ENCODE measurements around the gene KBTBD8.

GRCh38 chr3:66996696-66997095 is 1.4 kb upstream of the KBTBD8 start:
- TF ChIP-seq EZH2 (IDR thresholded peaks at IDR 0.05; ENCODE audit: borderline replicate concordance, low read depth, low read length) (no peak), SMARCB1 (IDR thresholded peaks at IDR 0.05; ENCODE audit: insufficient read length, low read depth) (no peak), SMC3 (conservative IDR thresholded peaks at IDR 0.05; ENCODE audit: insufficient read depth, low read depth, low read length) (no peak), TAF1 (IDR thresholded peaks at IDR 0.05; ENCODE audit: control insufficient read depth, extremely low read depth, insufficient read depth, low read length, severe bottlenecking) (no peak), JUND (IDR thresholded peaks at IDR 0.05; ENCODE audit: borderline replicate concordance, low read depth, low read length) (no peak), JUND (tag; IDR thresholded peaks at IDR 0.05; ENCODE audit: borderline replicate concordance, low read depth, low read length) (no peak), FOSL1 (tag; conservative IDR thresholded peaks at IDR 0.05) (no peak), BDP1 (IDR thresholded peaks at IDR 0.05; ENCODE audit: insufficient read depth, insufficient read length) (no peak), CTCF (IDR thresholded peaks at IDR 0.05 in 2 of 3, conservative IDR thresholded peaks at IDR 0.05 in 1 of 3; ENCODE audit: insufficient read depth in 2 of 3, low read depth in 1 of 3, low read length in 3 of 3) (no peak), NR3C1 (CRISPR knock-in tag; IDR thresholded peaks at IDR 0.05) (no peak), NCOA1 (IDR thresholded peaks at IDR 0.05; ENCODE audit: low read depth) (no peak), CBFA2T2 (conservative IDR thresholded peaks at IDR 0.05) (no peak)
